Measurements from ENCODE around the gene PPP1R1B. TPM values are rescaled to one million over a fixed set of nuclear protein-coding genes. Genes with fewer than 3 reads are reported as not detected.

PPP1R1B gene
- 1 to 10 TPM in 2 of 4 donors, not detected in 2; 1.5 to 5.1 TPM for total RNA-seq

GRCh38 chr17:39626171-39627046 lies at the start of gene PPP1R1B:
Gene PPP1R1B (plus strand): TSS chr17:39626952. CDS start chr17:39627393, 441 bp downstream.
- DNase-seq (no peak), ATAC-seq (no peak)
- H3K9me3 ChIP-seq = no peaks in the 10 kb centered on the region
- H3K4me3 ChIP-seq = peak within 1 kb of the TSS; percentile 10 to 44 (median 32)
- in situ Hi-C loops (cut with MboI; ENCODE audit: low sequenced_read_pairs in 4 of 4) = loop anchor here in 3 of 4 donors (10.0 kb wide), 2 partner anchors 72 to 128 kb away; no protein-coding TSS in a partner anchor
- no peaks in the 10 kb centered on the region for H3K36me3 ChIP-seq
- H3K27ac ChIP-seq = no peak within 1 kb of the TSS
- peaks cover 4 to 7% of the 10 kb centered on the region in 2 donors for H3K4me1 ChIP-seq
- peaks cover 32 to 38% (median 34%) of the 10 kb centered on the region in 3 donors for H3K27me3 ChIP-seq
- TF ChIP-seq CTCF (IDR thresholded peaks at IDR 0.05 in 4 of 5, conservative IDR thresholded peaks at IDR 0.05 in 1 of 5) (no peak), POLR2A (IDR thresholded peaks at IDR 0.05) (no peak)
- intact Hi-C loops (cut with DNase I; ENCODE audit: low total_unique reads) = no loop called here

- Histone ChIP-seq H3K4me1 (peaks cover 0 to under 1% of the 10 kb centered on the region in 2 donors), H3K27me3 (no peaks in the 10 kb centered on the region), H3K27ac (no peak overlapping the region), H3K4me3 (no peak overlapping the region), H3K36me3 (no peaks in the 10 kb centered on the region), H3K9me3 (no peaks in the 10 kb centered on the region)
- ATAC-seq (no peak), DNase-seq (no peak)
- TF ChIP-seq CTCF (IDR thresholded peaks at IDR 0.05 in 4 of 5, conservative IDR thresholded peaks at IDR 0.05 in 1 of 5) (no peak), POLR2A (IDR thresholded peaks at IDR 0.05) (no peak)
- intact Hi-C loops (cut with DNase I; ENCODE audit: low total_unique reads) (no loop called here), in situ Hi-C loops (cut with MboI; ENCODE audit: low sequenced_read_pairs in 4 of 4) (no loop called here)
Measured at GRCh38 chr17:39578272-39578671, 48.5 kb upstream of the PPP1R1B start.

- intact Hi-C loops (cut with DNase I; ENCODE audit: low total_unique reads) = no loop called here
Measured at GRCh38 chr17:39579318-39580081, 47.3 kb upstream of the PPP1R1B start.

GRCh38 chr17:39580082-39580468 lies 46.7 kb upstream of the PPP1R1B start:
- Histone ChIP-seq H3K4me3 (no peak overlapping the region), H3K27ac (no peak overlapping the region), H3K4me1 (no peaks in the 10 kb centered on the region), H3K9me3 (no peaks in the 10 kb centered on the region), H3K27me3 (no peaks in the 10 kb centered on the region), H3K36me3 (no peaks in the 10 kb centered on the region)
- TF ChIP-seq CTCF (IDR thresholded peaks at IDR 0.05 in 4 of 5, conservative IDR thresholded peaks at IDR 0.05 in 1 of 5) = no peak
- TF ChIP-seq POLR2A (IDR thresholded peaks at IDR 0.05) = no peak
- no peak for ATAC-seq
- in situ Hi-C loops (cut with MboI; ENCODE audit: low sequenced_read_pairs in 4 of 4) = no loop called here
- intact Hi-C loops (cut with DNase I; ENCODE audit: low total_unique reads) = no loop called here
- DNase-seq = no peak

More at GRCh38 chr17:39579318-39580081, 47.3 kb upstream of the PPP1R1B start:
- in situ Hi-C loops (cut with MboI; ENCODE audit: low sequenced_read_pairs in 4 of 4) = no loop called here
- ATAC-seq (peak in 1 of 2 donors; percentile 36), DNase-seq (no peak)
- Histone ChIP-seq H3K9me3 (no peaks in the 10 kb centered on the region), H3K4me1 (no peaks in the 10 kb centered on the region), H3K27me3 (no peaks in the 10 kb centered on the region), H3K4me3 (no peak overlapping the region), H3K27ac (no peak overlapping the region), H3K36me3 (no peaks in the 10 kb centered on the region)
- no peak for TF ChIP-seq POLR2A (IDR thresholded peaks at IDR 0.05)
- TF ChIP-seq CTCF (IDR thresholded peaks at IDR 0.05 in 4 of 5, conservative IDR thresholded peaks at IDR 0.05 in 1 of 5) = no peak

Data from gastrocnemius medialis (tissue), 4 donors.